Esophagus squamous epithelium (tissue), 4 donors: ENCODE data around the gene POU2AF3.

Experiments used
- CTCF ChIP-seq, 6 experiments: fragments of 450-650 bp in 4 of 6; fragments of 200-600 bp in 2 of 6; sonication (generic) in 2 of 6; IDR thresholded peaks; one replicate each; pipeline ENCODE4 v1.5.1; 2016 to 2019; ENCODE audit warnings: antibody characterized with exemption in 6 of 6, mild to moderate bottlenecking in 4 of 6, moderate library complexity in 4 of 6
- POLR2A ChIP-seq, 4 donors: fragments of 450-650 bp; IDR thresholded peaks; one replicate each; pipeline ENCODE4 v1.6.1; 2017; ENCODE audit warnings: antibody characterized with exemption in 4 of 4, mild to moderate bottlenecking in 4 of 4, moderate library complexity in 3 of 4

GRCh38 chr11:111307472-111308108 is 9.2 kb downstream of the POU2AF3 start:
- no peak for TF ChIP-seq CTCF (IDR thresholded peaks at IDR 0.05)
- no peak for TF ChIP-seq POLR2A (IDR thresholded peaks at IDR 0.05)
